DOHH2 (cell line): ENCODE data around the gene DBX1.

Experiments used
- EZH2phosphoT487 ChIP-seq: fragments of 200-600 bp; sonication (generic); IDR thresholded peaks from 2 replicates; pipeline ENCODE4 v1.6.1; 2017; ENCODE audit warnings: borderline replicate concordance, mild to moderate bottlenecking, antibody characterized with exemption, low read length, moderate library complexity, mixed read lengths
- TF ChIP-seq, protein P1 (sequence below): fragments of 200-600 bp; sonication (generic); IDR thresholded peaks from one replicate; pipeline ENCODE4 v1.5.1; 2014; ENCODE audit warnings: antibody characterized with exemption, mild to moderate bottlenecking, low read depth, low read length; ENCODE audit not compliant: poor library complexity, severe bottlenecking

DNA sequence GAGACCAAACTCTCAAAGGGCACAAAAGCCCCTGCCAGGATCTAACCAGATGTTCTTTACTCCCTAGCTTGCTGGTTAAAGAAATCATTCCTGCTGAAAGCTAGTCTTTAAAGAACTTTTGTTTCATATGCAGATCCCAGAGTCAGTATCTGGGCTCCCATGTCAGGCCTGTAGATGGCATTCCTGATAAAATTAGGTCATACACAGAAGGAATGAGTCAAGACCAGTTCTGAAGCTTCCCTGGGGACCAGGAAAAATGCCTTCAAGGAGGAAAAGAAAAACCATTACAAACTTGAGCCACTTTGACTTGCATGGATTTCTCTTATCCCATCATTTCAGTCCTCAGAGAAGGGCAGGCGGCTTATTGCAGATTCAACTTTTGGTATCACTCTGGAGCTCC, 5.9 kb downstream of the DBX1 start:
- TF ChIP-seq, protein P1, sequence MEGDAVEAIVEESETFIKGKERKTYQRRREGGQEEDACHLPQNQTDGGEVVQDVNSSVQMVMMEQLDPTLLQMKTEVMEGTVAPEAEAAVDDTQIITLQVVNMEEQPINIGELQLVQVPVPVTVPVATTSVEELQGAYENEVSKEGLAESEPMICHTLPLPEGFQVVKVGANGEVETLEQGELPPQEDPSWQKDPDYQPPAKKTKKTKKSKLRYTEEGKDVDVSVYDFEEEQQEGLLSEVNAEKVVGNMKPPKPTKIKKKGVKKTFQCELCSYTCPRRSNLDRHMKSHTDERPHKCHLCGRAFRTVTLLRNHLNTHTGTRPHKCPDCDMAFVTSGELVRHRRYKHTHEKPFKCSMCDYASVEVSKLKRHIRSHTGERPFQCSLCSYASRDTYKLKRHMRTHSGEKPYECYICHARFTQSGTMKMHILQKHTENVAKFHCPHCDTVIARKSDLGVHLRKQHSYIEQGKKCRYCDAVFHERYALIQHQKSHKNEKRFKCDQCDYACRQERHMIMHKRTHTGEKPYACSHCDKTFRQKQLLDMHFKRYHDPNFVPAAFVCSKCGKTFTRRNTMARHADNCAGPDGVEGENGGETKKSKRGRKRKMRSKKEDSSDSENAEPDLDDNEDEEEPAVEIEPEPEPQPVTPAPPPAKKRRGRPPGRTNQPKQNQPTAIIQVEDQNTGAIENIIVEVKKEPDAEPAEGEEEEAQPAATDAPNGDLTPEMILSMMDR: no peak
- no peak for TF ChIP-seq EZH2phosphoT487
